NCI-H69 (cell line): ENCODE results near the gene SIDT2.
"Not testable (repeated sequence)": the region's sequence is repeated elsewhere in the genome, so short reads cannot be mapped to it uniquely, and the experiment has no call there.

Source experiments
- DNase-seq: peaks from one replicate; lab custom pipeline; 2025; lab: John Stamatoyannopoulos, UW

SIDT2 gene

GRCh38 chr11:117204283-117205080 is 25.9 kb downstream of the SIDT2 start:
- no peak for DNase-seq

- DNase-seq: no peak
Measured at GRCh38 chr11:117205211-117205818, 26.8 kb downstream of the SIDT2 start.

GRCh38 chr11:117206111-117206510 is 27.6 kb downstream of the SIDT2 start:
- DNase-seq: not testable (repeated sequence)

GRCh38 chr11:117206859-117207258 is 28.3 kb downstream of the SIDT2 start:
- DNase-seq: not testable (repeated sequence)

GRCh38 chr11:117207481-117207880 is 28.9 kb downstream of the SIDT2 start:
- not testable (repeated sequence) for DNase-seq

- peak; percentile 11 for DNase-seq
Measured at GRCh38 chr11:117208710-117209109, 30.2 kb downstream of the SIDT2 start.

GRCh38 chr11:117209351-117210125 is 31.0 kb downstream of the SIDT2 start:
- DNase-seq: not testable (repeated sequence)

- no peak for DNase-seq
Measured at GRCh38 chr11:117210620-117211019, 32.1 kb downstream of the SIDT2 start.

- no peak for DNase-seq
Measured at GRCh38 chr11:117212697-117213355, 34.3 kb downstream of the SIDT2 start.

GRCh38 chr11:117214404-117215110 is 36.0 kb downstream of the SIDT2 start:
- no peak for DNase-seq

- DNase-seq: no peak
Measured at GRCh38 chr11:117217141-117218084, 38.9 kb downstream of the SIDT2 start.

GRCh38 chr11:117218133-117218915 is 39.8 kb downstream of the SIDT2 start:
- DNase-seq: no peak

- no peak for DNase-seq
Measured at GRCh38 chr11:117219001-117219400, 40.5 kb downstream of the SIDT2 start.

GRCh38 chr11:117219455-117219854 is 40.9 kb downstream of the SIDT2 start:
- no peak for DNase-seq

- no peak for DNase-seq
Measured at GRCh38 chr11:117219995-117220394, 41.5 kb downstream of the SIDT2 start.

- no peak for DNase-seq
Measured at GRCh38 chr11:117220568-117220967, 42.0 kb downstream of the SIDT2 start.

- DNase-seq: no peak
Measured at GRCh38 chr11:117220999-117221774, 42.6 kb downstream of the SIDT2 start.

GRCh38 chr11:117221775-117222517 is 43.4 kb downstream of the SIDT2 start:
- peak; percentile 97 for DNase-seq
